GM12878 (cell line): ENCODE measurements around the gene FBXL17. TPM values are rescaled to one million over a fixed set of nuclear protein-coding genes. Genes with fewer than 3 reads are reported as not detected.

Source experiments
- ATAC-seq: fragments of 200-7000 bp; cut with Tn5 transposase; 3 replicates; pipeline ENCODE4 v1.9.1; 2020; ENCODE audit warnings: mild to moderate bottlenecking, moderate library complexity
- BruUV-seq: library from RNA; stranded (reverse); fragments of 400-500 nt; replicated peaks from 2 replicates; lab custom pipeline; 2021; lab: Mats Ljungman, UMichigan
- CTCF ChIA-PET: fragments of 300-600 bp; sonication (Branson Sonifier 250); formaldehyde crosslinking; extraction: SDS; loops from one replicate; lab custom pipeline; 2021; ENCODE audit warnings: inconsistent platforms; lab: Yijun Ruan, JAX
- POLR2A ChIA-PET: fragments of 350-600 bp; formaldehyde crosslinking; extraction: SDS; loops from one replicate; lab custom pipeline; 2021; ENCODE audit warnings: inconsistent platforms; lab: Charles Lee
- RAD21 ChIA-PET: fragments of 300-600 bp; sonication (Branson Sonifier 250); formaldehyde crosslinking; loops from one replicate; lab custom pipeline; 2023; ENCODE audit warnings: antibody characterized with exemption; ENCODE audit not compliant: unreplicated experiment; lab: Charles Lee
- SMC1A ChIA-PET: fragments of 300-600 bp; sonication (Branson Sonifier 250); formaldehyde crosslinking; loops from one replicate; lab custom pipeline; 2023; ENCODE audit not compliant: unreplicated experiment, uncharacterized antibody; lab: Charles Lee
- DNase-seq: peaks from one replicate; pipeline ENCODE4 v3.0.0-alpha.2; 2011; ENCODE audit warnings: low read depth, low spot score
- FAIRE-seq: peaks from 3 replicates; lab custom pipeline; 2011; peaks lifted over from hg19 to GRCh38; lab: Jason Lieb, UNC
- H2AFZ ChIP-seq: 2 replicates; pipeline ENCODE4 v1.6.0; 2011; ENCODE audit warnings: low read depth, low read length, control low read depth; ENCODE audit not compliant: control insufficient read depth
- H3K27ac ChIP-seq: 2 replicates; pipeline ENCODE4 v1.5.1; 2011; ENCODE audit warnings: control low read depth; ENCODE audit not compliant: control insufficient read depth, insufficient read depth
- H3K27me3 ChIP-seq, 2 experiments: replicated peaks in 1 of 2; 2 replicates each; pipeline versions ENCODE4 v1.6.0 to v1.6.1; 2011; ENCODE audit warnings: low read length in 1 of 2; ENCODE audit not compliant: control insufficient read depth in 2 of 2, insufficient read depth in 2 of 2
- H3K36me3 ChIP-seq, 2 experiments: 2 replicates each; pipeline ENCODE4 v1.5.1; 2011; ENCODE audit warnings: low read length in 1 of 2; ENCODE audit not compliant: control insufficient read depth in 2 of 2, insufficient read depth in 2 of 2
- H3K4me1 ChIP-seq: 2 replicates; pipeline ENCODE4 v1.6.1; 2011; ENCODE audit warnings: mild to moderate bottlenecking, low read length, moderate library complexity, mixed read lengths; ENCODE audit not compliant: control insufficient read depth, insufficient read depth
- H3K4me2 ChIP-seq: 2 replicates; pipeline ENCODE4 v1.6.0; 2011; ENCODE audit warnings: control low read depth; ENCODE audit not compliant: control insufficient read depth, insufficient read depth
- H3K4me3 ChIP-seq: fragments of 200-600 bp; sonication (generic); 2 replicates; pipeline ENCODE4 v1.5.1; 2016
- H3K79me2 ChIP-seq: 2 replicates; pipeline ENCODE4 v1.6.0; 2011; ENCODE audit warnings: low read length; ENCODE audit not compliant: control insufficient read depth, insufficient read depth
- H3K9ac ChIP-seq: 2 replicates; pipeline ENCODE4 v1.8.0; 2011; ENCODE audit warnings: low read length, control low read depth, mixed read lengths; ENCODE audit not compliant: control insufficient read depth, insufficient read depth
- H3K9me3 ChIP-seq: replicated peaks from 3 replicates; pipeline ENCODE4 v1.5.1; 2011; ENCODE audit warnings: mild to moderate bottlenecking, low read length; ENCODE audit not compliant: control insufficient read depth, insufficient read depth
- H4K20me1 ChIP-seq: 2 replicates; pipeline ENCODE4 v1.6.0; 2011; ENCODE audit not compliant: control insufficient read depth, insufficient read depth
- ATF3 ChIP-seq: IDR thresholded peaks from 2 replicates; pipeline ENCODE4 v1.6.1; 2011; ENCODE audit warnings: low read depth, mild to moderate bottlenecking, low read length, moderate library complexity, borderline replicate concordance; ENCODE audit errors: extremely low read depth
- CBX3 ChIP-seq: fragments of 200-600 bp; sonication (generic); IDR thresholded peaks from 2 replicates; pipeline ENCODE4 v1.6.1; 2016; ENCODE audit warnings: low read depth, borderline replicate concordance
- CEBPB ChIP-seq, 2 experiments: fragments of 150-350 bp in 1 of 2; IDR thresholded peaks; 2 replicates each; pipeline ENCODE4 v1.6.1; 2012 to 2014; ENCODE audit warnings: low read depth in 2 of 2, low read length in 2 of 2, borderline replicate concordance in 1 of 2, inconsistent platforms in 1 of 2
- CHD1 ChIP-seq: IDR thresholded peaks from 2 replicates; pipeline ENCODE4 v1.6.1; 2012; ENCODE audit warnings: low read depth, low read length, improper control_type of control experiment
- ESRRA ChIP-seq: IDR thresholded peaks from 2 replicates; pipeline ENCODE4 v1.6.1; 2012; ENCODE audit warnings: mild to moderate bottlenecking, low read length, improper control_type of control experiment
- FOS ChIP-seq: IDR thresholded peaks from 3 replicates; pipeline ENCODE4 v1.6.1; 2011; ENCODE audit warnings: borderline replicate concordance; ENCODE audit not compliant: insufficient read length; ENCODE audit errors: extremely low read depth
- HCFC1 ChIP-seq: fragments of 150-350 bp; IDR thresholded peaks from 2 replicates; pipeline ENCODE4 v1.6.1; 2014; ENCODE audit warnings: low read length
- JUNB ChIP-seq: IDR thresholded peaks from 2 replicates; pipeline ENCODE4 v1.6.1; 2016; ENCODE audit warnings: antibody characterized with exemption, mild to moderate bottlenecking
- KAT2A ChIP-seq: conservative IDR thresholded peaks from 2 replicates; pipeline ENCODE4 v1.6.1; 2011; ENCODE audit warnings: low read depth, low read length; ENCODE audit not compliant: control insufficient read depth
- LARP7 ChIP-seq: fragments of 450-650 bp; IDR thresholded peaks from 2 replicates; pipeline ENCODE4 v1.6.1; 2017; ENCODE audit warnings: mild to moderate bottlenecking
- NFIC ChIP-seq: IDR thresholded peaks from 2 replicates; pipeline ENCODE4 v1.6.1; 2012; ENCODE audit warnings: low read depth, mild to moderate bottlenecking, inconsistent platforms, low read length, moderate library complexity
- NFXL1 ChIP-seq: fragments of 450-650 bp; IDR thresholded peaks from 2 replicates; pipeline ENCODE4 v1.6.1; 2017; ENCODE audit warnings: antibody characterized with exemption, mild to moderate bottlenecking, borderline replicate concordance
- NR2C2 ChIP-seq: IDR thresholded peaks from 2 replicates; pipeline ENCODE4 v1.6.1; 2011; ENCODE audit warnings: borderline replicate concordance, low read depth; ENCODE audit not compliant: control insufficient read depth, insufficient read length
- PKNOX1 ChIP-seq: fragments of 450-650 bp; IDR thresholded peaks from 2 replicates; pipeline ENCODE4 v1.6.1; 2016; ENCODE audit warnings: mild to moderate bottlenecking
- SIX5 ChIP-seq: IDR thresholded peaks from 2 replicates; pipeline ENCODE4 v1.6.1; 2011; ENCODE audit warnings: mild to moderate bottlenecking, low read depth, low read length, moderate library complexity; ENCODE audit not compliant: severe bottlenecking
- TCF12 ChIP-seq: IDR thresholded peaks from 2 replicates; pipeline ENCODE4 v1.6.1; 2011; ENCODE audit warnings: low read depth, mild to moderate bottlenecking, low read length
- ZNF274 ChIP-seq: IDR thresholded peaks from one replicate; pipeline ENCODE4 v1.8.0; 2011; ENCODE audit not compliant: insufficient read length, insufficient read depth
- ZNF384 ChIP-seq: IDR thresholded peaks from 2 replicates; pipeline ENCODE4 v1.6.1; 2012; ENCODE audit warnings: low read depth, mild to moderate bottlenecking, low read length, improper control_type of control experiment, borderline replicate concordance
- WGBS: methylation state at CpG from one replicate; pipeline ENCODE4 v1.1.6; 2016; ENCODE audit warnings: low lambda C conversion rate; ENCODE audit not compliant: insufficient replicate concordance, insufficient coverage; ENCODE audit errors: missing lambda C conversion rate; 5-methylcytosine and 5-hydroxymethylcytosine counted together
- in situ Hi-C: fragments of 300-500 bp; cut with MboI; formaldehyde crosslinking; loops from 9 replicates; pipeline ENCODE4 v1.14.3; 2018; ENCODE audit warnings: mixed read lengths
- intact Hi-C: fragments of 100-400 bp; cut with micrococcal nuclease; formaldehyde crosslinking; loops from one replicate; pipeline ENCODE4 v1.14.2; 2022; ENCODE audit not compliant: unreplicated experiment
- polyA plus RNA-seq, 11 experiments: library from polyadenylated mRNA; depleted of rRNA in 4 of 11; unstranded in 6 of 11; stranded (reverse) in 5 of 11; fragments of >200 nt; fragmentation: Nextera tagmentation in 4 of 11; fragmentation: Illumina TruSeq in 1 of 11; extraction: Ambion mirVana in 4 of 11; extraction: Trizol in 1 of 11; gene quantifications; 1 replicate in 1 of 11; 2 replicates in 10 of 11; pipeline versions ENCODE4 v1.2.1 to v1.2.3, GENCODE V29; 2011 to 2016; ENCODE audit warnings: inconsistent platforms in 2 of 11, missing spikeins in 2 of 11, low read depth in 1 of 11
- total RNA-seq, 4 experiments: library from RNA; depleted of rRNA in 3 of 4; stranded (reverse); fragments of >200 nt in 3 of 4; fragmentation: Illumina TruSeq in 1 of 4; extraction: Trizol in 1 of 4; gene quantifications; 2 replicates each; pipeline versions ENCODE4 v1.2.1 to v1.2.3, GENCODE V29; 2013 to 2021

FBXL17 gene
- total and polyA plus RNA-seq, 10 of the 15 experiments (the other 5 are each of a cell fraction or from before 2014, with no cell fraction given) = 0.88 to 9.0 (median 4.4) TPM

- Histone ChIP-seq H3K27me3 (no peaks in the 10 kb centered on the region), H3K4me1 (no peaks in the 10 kb centered on the region), H2AFZ (no peak overlapping the region), H3K79me2 (no peaks in the 10 kb centered on the region), H3K36me3 (no peaks in the 10 kb centered on the region), H3K4me3 (no peak overlapping the region), H3K4me2 (no peak overlapping the region), H3K9ac (no peak overlapping the region), H3K27ac (no peak overlapping the region), H4K20me1 (no peaks in the 10 kb centered on the region), H3K9me3 (no peaks in the 10 kb centered on the region)
- ChIA-PET POLR2A (no interaction called here), SMC1A (interaction anchor here (1.7 to 2.0 kb wide), 2 partner anchors 9 to 119 kb away, joined by 3 to 6 read pairs; no protein-coding TSS in a partner anchor), RAD21 (no interaction called here), CTCF (interaction anchor here (1.2 kb wide), 1 partner anchor 9 kb away, joined by 3 read pairs; no protein-coding TSS in a partner anchor)
- intact Hi-C loops = no loop called here
- TF ChIP-seq ESRRA = no peak
- TF ChIP-seq ZNF274 = no peak
- TF ChIP-seq ATF3 = no peak
- no peak for TF ChIP-seq PKNOX1
- no peak for TF ChIP-seq KAT2A
- TF ChIP-seq JUNB = no peak
- no peak for TF ChIP-seq NFIC
- no peak for TF ChIP-seq CHD1
- TF ChIP-seq FOS = no peak
- TF ChIP-seq LARP7 = no peak
- no peak for TF ChIP-seq CEBPB (IDR thresholded peaks at IDR 0.05; ENCODE audit: borderline replicate concordance in 1 of 2, low read depth in 2 of 2, low read length in 2 of 2)
- TF ChIP-seq NFXL1 = no peak
- TF ChIP-seq TCF12 = no peak
- TF ChIP-seq HCFC1 = no peak
- no peak for TF ChIP-seq SIX5
- no peak for TF ChIP-seq NR2C2
- TF ChIP-seq ZNF384 = no peak
- no peak for TF ChIP-seq CBX3
- no TSS peak for BruUV-seq
- in situ Hi-C loops = no loop called here
- ATAC-seq = 0 out of 3 replicates have a peak, but pooled peaks have one; percentile 21
- whole genome bisulfite sequencing = 94% methylated on average over 3 of the region's 3 CpGs
- DNase-seq = no peak
- no peak for FAIRE-seq
Observed at GRCh38 chr5:107957051-107957450, 424.8 kb downstream of the FBXL17 start.
